IMR-90 (cell line): ENCODE results near the gene IL10. TPM values are rescaled to one million over a fixed set of nuclear protein-coding genes. Genes with fewer than 3 reads are reported as not detected.

Source experiments
- ATAC-seq: fragments of 200-7000 bp; cut with Tn5 transposase; 2 replicates; pipeline ENCODE4 v1.9.1; 2020; ENCODE audit warnings: low read depth, mild to moderate bottlenecking, moderate library complexity
- BruUV-seq: library from RNA; stranded (reverse); fragments of 400-500 nt; replicated peaks from 2 replicates; lab custom pipeline; 2021; lab: Mats Ljungman, UMichigan
- CTCF ChIA-PET: fragments of 300-600 bp; formaldehyde crosslinking; extraction: SDS; loops from one replicate; lab custom pipeline; 2021; ENCODE audit warnings: antibody characterized with exemption; lab: Yijun Ruan, JAX
- POLR2A ChIA-PET: fragments of 300-600 bp; sonication (Branson Sonifier 250); formaldehyde crosslinking; loops from one replicate; lab custom pipeline; 2022; ENCODE audit warnings: antibody characterized with exemption; ENCODE audit not compliant: unreplicated experiment; lab: Charles Lee
- DNase-seq: peaks from one replicate; pipeline ENCODE4 v3.0.0; 2013
- H2AFZ ChIP-seq: replicated peaks from 2 replicates; pipeline ENCODE3; 2013; ENCODE audit warnings: low read length, mild to moderate bottlenecking; ENCODE audit not compliant: poor library complexity
- H2AK5ac ChIP-seq: 2 replicates; pipeline ENCODE4 v1.6.1; 2013; ENCODE audit warnings: low read depth, low read length, inconsistent platforms
- H2AK9ac ChIP-seq: replicated peaks from 2 replicates; pipeline ENCODE3; 2013; ENCODE audit warnings: mild to moderate bottlenecking, low read depth, low read length, moderate library complexity; ENCODE audit not compliant: poor library complexity
- H2BK120ac ChIP-seq: 2 replicates; pipeline ENCODE4 v1.6.1; 2013; ENCODE audit warnings: low read depth, low read length, inconsistent platforms
- H2BK15ac ChIP-seq: 3 replicates; pipeline ENCODE4 v1.6.1; 2013; ENCODE audit warnings: low read depth, low read length, inconsistent platforms
- H2BK20ac ChIP-seq: 2 replicates; pipeline ENCODE4 v1.6.1; 2013; ENCODE audit warnings: low read depth, mild to moderate bottlenecking, inconsistent platforms, low read length, moderate library complexity
- H2BK5ac ChIP-seq: 2 replicates; pipeline ENCODE4 v1.6.1; 2013; ENCODE audit warnings: mild to moderate bottlenecking, low read depth, low read length, inconsistent platforms; ENCODE audit not compliant: poor library complexity, severe bottlenecking
- H3K14ac ChIP-seq: replicated peaks from 2 replicates; pipeline ENCODE4 v1.6.1; 2013; ENCODE audit warnings: low read depth, low read length, inconsistent platforms
- H3K18ac ChIP-seq: 2 replicates; pipeline ENCODE4 v1.6.1; 2013; ENCODE audit warnings: low read depth, low read length, control low read depth
- H3K23ac ChIP-seq: 2 replicates; pipeline ENCODE4 v1.6.1; 2013; ENCODE audit warnings: low read depth, low read length, inconsistent platforms
- H3K27ac ChIP-seq: 2 replicates; pipeline ENCODE4 v1.5.1; 2013; ENCODE audit warnings: mild to moderate bottlenecking, control low read depth, low read length; ENCODE audit not compliant: insufficient read depth
- H3K27me3 ChIP-seq: 2 replicates; pipeline ENCODE4 v1.6.1; 2013; ENCODE audit warnings: low read length; ENCODE audit not compliant: control insufficient read depth, insufficient read depth
- H3K36me3 ChIP-seq: 2 replicates; pipeline ENCODE4 v1.6.1; 2013; ENCODE audit warnings: low read length, mixed read lengths; ENCODE audit not compliant: control insufficient read depth, insufficient read depth
- H3K4ac ChIP-seq: 2 replicates; pipeline ENCODE4 v1.6.1; 2013; ENCODE audit warnings: low read depth, low read length, inconsistent platforms
- H3K4me1 ChIP-seq: 2 replicates; pipeline ENCODE4 v1.6.1; 2013; ENCODE audit warnings: low read length, mixed read lengths; ENCODE audit not compliant: control insufficient read depth, insufficient read depth
- H3K4me2 ChIP-seq: 2 replicates; pipeline ENCODE4 v1.6.1; 2013; ENCODE audit warnings: low read depth, mild to moderate bottlenecking, control low read depth, low read length, moderate library complexity
- H3K4me3 ChIP-seq: 2 replicates; pipeline ENCODE4 v1.5.1; 2013; ENCODE audit warnings: low read depth, mild to moderate bottlenecking, control low read depth, low read length, moderate library complexity; ENCODE audit not compliant: insufficient read depth
- H3K56ac ChIP-seq: 2 replicates; pipeline ENCODE4 v1.6.1; 2013; ENCODE audit warnings: low read length, inconsistent platforms; ENCODE audit not compliant: insufficient read depth; ENCODE audit errors: extremely low read depth
- H3K79me1 ChIP-seq, 2 experiments: 2 replicates each; pipeline ENCODE4 v1.6.1; 2013; ENCODE audit warnings: low read length in 2 of 2, inconsistent platforms in 1 of 2, low read depth in 1 of 2
- H3K9ac ChIP-seq: 2 replicates; pipeline ENCODE4 v1.6.1; 2013; ENCODE audit warnings: low read depth, low read length, control low read depth
- H3K9me1 ChIP-seq: 2 replicates; pipeline ENCODE4 v1.6.1; 2013; ENCODE audit warnings: low read length, inconsistent platforms; ENCODE audit not compliant: insufficient read depth
- H3K9me3 ChIP-seq: 2 replicates; pipeline ENCODE4 v1.6.1; 2013; ENCODE audit warnings: low read length; ENCODE audit not compliant: control insufficient read depth, insufficient read depth
- H4K20me1 ChIP-seq: 2 replicates; pipeline ENCODE4 v1.6.1; 2013; ENCODE audit warnings: low read length, inconsistent platforms; ENCODE audit not compliant: insufficient read depth
- H4K5ac ChIP-seq: 2 replicates; pipeline ENCODE4 v1.6.1; 2013; ENCODE audit warnings: mild to moderate bottlenecking, low read depth, low read length, control low read depth
- H4K8ac ChIP-seq, 2 experiments: 2 replicates each; pipeline ENCODE4 v1.6.1; 2013; ENCODE audit warnings: low read depth in 2 of 2, low read length in 2 of 2, control low read depth in 1 of 2, inconsistent platforms in 1 of 2
- H4K91ac ChIP-seq: 2 replicates; pipeline ENCODE4 v1.6.1; 2013; ENCODE audit warnings: low read depth, low read length, inconsistent platforms; ENCODE audit not compliant: insufficient read depth
- CEBPB ChIP-seq: IDR thresholded peaks from 2 replicates; pipeline ENCODE4 v1.6.1; 2012; ENCODE audit warnings: low read depth, low read length, improper control_type of control experiment
- FOS ChIP-seq: fragments of 150-350 bp; IDR thresholded peaks from 2 replicates; pipeline ENCODE4 v1.6.1; 2016; ENCODE audit warnings: low read depth, low read length
- RFX5 ChIP-seq: IDR thresholded peaks from 2 replicates; pipeline ENCODE4 v1.8.0; 2012; ENCODE audit warnings: low read depth, mild to moderate bottlenecking, low read length, moderate library complexity
- WGBS, 2 experiments: methylation state at CpG; one replicate each; pipeline versions ENCODE4 v1.1.5 to v1.1.7; 2013; ENCODE audit warnings: missing lambda C conversion rate in 2 of 2; ENCODE audit not compliant: insufficient read length in 1 of 2; ENCODE audit errors: extremely low coverage in 2 of 2; 5-methylcytosine and 5-hydroxymethylcytosine counted together
- dilution Hi-C: fragments of 300-500 bp; cut with HindIII; formaldehyde crosslinking; loops from one replicate; pipeline ENCODE4 v1.14.3; 2018; ENCODE audit warnings: low sequenced_read_pairs; ENCODE audit not compliant: unreplicated experiment
- in situ Hi-C: fragments of 300-500 bp; cut with MboI; formaldehyde crosslinking; loops from 3 replicates; pipeline ENCODE4 v1.14.3; 2019; ENCODE audit warnings: low sequenced_read_pairs, inconsistent platforms, mixed read lengths
- intact Hi-C: fragments of 100-400 bp; cut with micrococcal nuclease; formaldehyde crosslinking; loops from 2 replicates; pipeline ENCODE4 v1.10.0; 2022
- polyA plus RNA-seq, 3 experiments: library from polyadenylated mRNA; depleted of rRNA; stranded (reverse); fragments of >200 nt; gene quantifications; 2 replicates each; pipeline ENCODE4 v1.2.3, GENCODE V29; 2012; ENCODE audit warnings: low replicate concordance in 1 of 3
- total RNA-seq: library from RNA; depleted of rRNA; stranded (reverse); fragments of >200 nt; gene quantifications from 2 replicates; pipeline ENCODE4 v1.2.3, GENCODE V29; 2012

IL10 gene
- total and polyA plus RNA-seq, 2 of the 4 experiments (the other 2 are of a cell fraction): not detected

- no peak overlapping the region for H2AK5ac ChIP-seq
- H3K23ac ChIP-seq: no peak overlapping the region
- no peak overlapping the region for H4K8ac ChIP-seq
- 0 out of 2 replicates have a peak, but pooled peaks have one; percentile 34 for TF ChIP-seq CEBPB
- no peak for TF ChIP-seq FOS
- TF ChIP-seq RFX5: no peak
- H3K18ac ChIP-seq: no peak overlapping the region
- no peak overlapping the region; the same call in 2 of the 3 replicates for H2BK15ac ChIP-seq
- 0 out of 2 replicates have a peak overlapping the region, but pooled peaks have one; percentile 50 for H2BK20ac ChIP-seq
- peak overlapping the region; percentile 23; the same call in 1 of the 2 replicates for H3K4ac ChIP-seq
- peak overlapping the region; percentile 50 for H3K14ac ChIP-seq
- in situ Hi-C loops (no loop called here), dilution Hi-C loops (no loop called here), intact Hi-C loops (no loop called here)
- H3K4me1 ChIP-seq: peaks cover 3% of the 10 kb centered on the region
- no peak overlapping the region for H4K5ac ChIP-seq
- H3K4me2 ChIP-seq: no peak overlapping the region
- no TSS peak for BruUV-seq
- no peak overlapping the region for H4K91ac ChIP-seq
- 75% methylated on average over 1 of the region's 3 CpGs; no CpG with 5 or more reads in 1 of the 2 experiments for WGBS, 2 experiments
- peak overlapping the region; percentile 40; the same call in 1 of the 2 replicates for H2BK120ac ChIP-seq
- H3K27me3 ChIP-seq: no peaks in the 10 kb centered on the region
- no peak overlapping the region for H3K9ac ChIP-seq
- no peak overlapping the region for H3K4me3 ChIP-seq
- H3K79me1 ChIP-seq: no peaks in the 10 kb centered on the region
- no peak for DNase-seq
- ChIA-PET CTCF (interaction anchor here (0.6 kb wide), 1 partner anchor 136 kb away, joined by 4 read pairs; no protein-coding TSS in a partner anchor), POLR2A (no interaction called here)
- no peaks in the 10 kb centered on the region for H4K20me1 ChIP-seq
- peak overlapping the region; percentile 38 for H2AFZ ChIP-seq
- H3K9me1 ChIP-seq: peaks cover 22% of the 10 kb centered on the region
- H2BK5ac ChIP-seq: no peak overlapping the region
- H2AK9ac ChIP-seq: peak overlapping the region; percentile 53
- no peak overlapping the region for H3K56ac ChIP-seq
- H3K36me3 ChIP-seq: no peaks in the 10 kb centered on the region
- no peak for ATAC-seq
- H3K9me3 ChIP-seq: no peaks in the 10 kb centered on the region
- no peak overlapping the region for H3K27ac ChIP-seq
These were observed 23.8 kb downstream of the IL10 start for GRCh38 chr1:206748348-206749030.
